ENCODE measurements around the gene LRRC75A.

Gene LRRC75A

GRCh38 chr17:16465861-16466338, 26.1 kb downstream of the LRRC75A start:
- Histone ChIP-seq H3K4me2 (ENCODE audit: low read depth, low read length, poor library complexity, severe bottlenecking) (no peak overlapping the region), H3K9me2 (replicated peaks; ENCODE audit: low read depth, low read length) (no peaks in the 10 kb centered on the region), H3F3A (ENCODE audit: low read depth) (no peaks in the 10 kb centered on the region), H3K9me3 (ENCODE audit: insufficient read depth, low read depth, low read length) (no peaks in the 10 kb centered on the region), H3K4me1 (ENCODE audit: insufficient read depth, low read length, poor library complexity, severe bottlenecking) (peaks cover 6% of the 10 kb centered on the region), H3K9ac (ENCODE audit: low read depth, low read length, poor library complexity, severe bottlenecking) (no peak overlapping the region), H3K36me3 (ENCODE audit: insufficient read depth, low read length) (peaks cover 2% of the 10 kb centered on the region; the same call in 1 of the 2 replicates), H3K79me2 (ENCODE audit: insufficient read depth, low read length) (no peaks in the 10 kb centered on the region), H2AFZ (ENCODE audit: low read length) (no peak overlapping the region), H3K4me3 (ENCODE audit: low read length, poor library complexity, severe bottlenecking) (no peak overlapping the region), H3K27me3 (ENCODE audit: insufficient read depth, low read length, poor library complexity, severe bottlenecking) (no peaks in the 10 kb centered on the region), H4K20me1 (ENCODE audit: insufficient read depth, low read length, poor library complexity, severe bottlenecking) (no peaks in the 10 kb centered on the region)
- TF ChIP-seq CTCF (conservative IDR thresholded peaks at IDR 0.05; ENCODE audit: low read length) (no peak), EZH2phosphoT487 (IDR thresholded peaks at IDR 0.05; ENCODE audit: borderline replicate concordance) (no peak)

GRCh38 chr17:16465052-16465312, 27.0 kb downstream of the LRRC75A start:
- Histone ChIP-seq H3K4me3 (ENCODE audit: low read length, poor library complexity, severe bottlenecking) (no peak overlapping the region), H3F3A (ENCODE audit: low read depth) (no peaks in the 10 kb centered on the region), H3K9ac (ENCODE audit: low read depth, low read length, poor library complexity, severe bottlenecking) (no peak overlapping the region), H3K79me2 (ENCODE audit: insufficient read depth, low read length) (no peaks in the 10 kb centered on the region), H3K9me2 (replicated peaks; ENCODE audit: low read depth, low read length) (no peaks in the 10 kb centered on the region), H3K4me1 (ENCODE audit: insufficient read depth, low read length, poor library complexity, severe bottlenecking) (peaks cover 7% of the 10 kb centered on the region), H3K9me3 (ENCODE audit: insufficient read depth, low read depth, low read length) (no peaks in the 10 kb centered on the region), H3K4me2 (ENCODE audit: low read depth, low read length, poor library complexity, severe bottlenecking) (no peak overlapping the region), H3K36me3 (ENCODE audit: insufficient read depth, low read length) (peaks cover 4% of the 10 kb centered on the region; the same call in 1 of the 2 replicates), H4K20me1 (ENCODE audit: insufficient read depth, low read length, poor library complexity, severe bottlenecking) (no peaks in the 10 kb centered on the region), H3K27me3 (ENCODE audit: insufficient read depth, low read length, poor library complexity, severe bottlenecking) (no peaks in the 10 kb centered on the region), H2AFZ (ENCODE audit: low read length) (no peak overlapping the region)
- TF ChIP-seq CTCF (conservative IDR thresholded peaks at IDR 0.05; ENCODE audit: low read length) = no peak
- no peak for TF ChIP-seq EZH2phosphoT487 (IDR thresholded peaks at IDR 0.05; ENCODE audit: borderline replicate concordance)

- H4K20me1 ChIP-seq (ENCODE audit: insufficient read depth, low read length, poor library complexity, severe bottlenecking) = no peaks in the 10 kb centered on the region
- H3K4me2 ChIP-seq (ENCODE audit: low read depth, low read length, poor library complexity, severe bottlenecking) = no peak overlapping the region
- H3F3A ChIP-seq (ENCODE audit: low read depth) = no peaks in the 10 kb centered on the region
- no peaks in the 10 kb centered on the region for H3K9me3 ChIP-seq (ENCODE audit: insufficient read depth, low read depth, low read length)
- TF ChIP-seq EZH2phosphoT487 (IDR thresholded peaks at IDR 0.05; ENCODE audit: borderline replicate concordance) (no peak), CTCF (conservative IDR thresholded peaks at IDR 0.05; ENCODE audit: low read length) (no peak)
- H3K4me1 ChIP-seq (ENCODE audit: insufficient read depth, low read length, poor library complexity, severe bottlenecking) = peaks cover 11% of the 10 kb centered on the region
- no peak overlapping the region for H3K4me3 ChIP-seq (ENCODE audit: low read length, poor library complexity, severe bottlenecking)
- H3K36me3 ChIP-seq (ENCODE audit: insufficient read depth, low read length) = peaks cover 4% of the 10 kb centered on the region; the same call in 1 of the 2 replicates
- H3K27me3 ChIP-seq (ENCODE audit: insufficient read depth, low read length, poor library complexity, severe bottlenecking) = no peaks in the 10 kb centered on the region
- no peak overlapping the region for H2AFZ ChIP-seq (ENCODE audit: low read length)
- no peaks in the 10 kb centered on the region for H3K79me2 ChIP-seq (ENCODE audit: insufficient read depth, low read length)
- no peak overlapping the region for H3K9ac ChIP-seq (ENCODE audit: low read depth, low read length, poor library complexity, severe bottlenecking)
- H3K9me2 ChIP-seq (replicated peaks; ENCODE audit: low read depth, low read length) = no peaks in the 10 kb centered on the region
Observed at GRCh38 chr17:16464303-16465051, 27.5 kb downstream of the LRRC75A start.
